T-helper 22 cell (primary cell): ENCODE measurements around the gene PAPSS1.

ENCODE experiments used
- DNase-seq: peaks from one replicate; pipeline ENCODE4 v3.0.0-alpha.2; 2020; ENCODE audit warnings: low read depth

PAPSS1 gene

GRCh38 chr4:107629318-107629717 lies 90.7 kb downstream of the PAPSS1 start:
- DNase-seq, result no peak

- DNase-seq, result no peak
Measured at GRCh38 chr4:107625391-107625902, 94.6 kb downstream of the PAPSS1 start.

- no peak for DNase-seq
Measured at GRCh38 chr4:107624024-107624423, 96.0 kb downstream of the PAPSS1 start.

DNA sequence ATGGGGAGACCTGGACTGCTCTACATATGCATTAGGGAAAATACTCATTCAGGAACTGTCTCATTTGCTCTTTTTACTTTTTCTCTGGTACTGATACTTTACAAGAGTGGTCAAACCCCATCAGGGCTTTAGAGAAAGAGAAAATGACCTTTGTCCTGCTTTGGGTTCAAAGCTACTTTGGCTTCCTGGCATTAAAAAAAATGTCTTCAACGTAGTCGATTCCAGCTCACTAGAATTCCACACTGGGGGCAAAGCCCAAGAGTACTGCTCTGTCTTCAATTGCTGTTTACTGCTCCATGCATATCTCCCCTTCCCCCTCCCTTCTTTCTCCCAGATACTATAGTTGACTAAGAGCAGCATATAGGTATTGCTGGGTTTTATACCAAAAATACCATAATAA lies 98.0 kb downstream of the PAPSS1 start:
- no peak for DNase-seq

DNA sequence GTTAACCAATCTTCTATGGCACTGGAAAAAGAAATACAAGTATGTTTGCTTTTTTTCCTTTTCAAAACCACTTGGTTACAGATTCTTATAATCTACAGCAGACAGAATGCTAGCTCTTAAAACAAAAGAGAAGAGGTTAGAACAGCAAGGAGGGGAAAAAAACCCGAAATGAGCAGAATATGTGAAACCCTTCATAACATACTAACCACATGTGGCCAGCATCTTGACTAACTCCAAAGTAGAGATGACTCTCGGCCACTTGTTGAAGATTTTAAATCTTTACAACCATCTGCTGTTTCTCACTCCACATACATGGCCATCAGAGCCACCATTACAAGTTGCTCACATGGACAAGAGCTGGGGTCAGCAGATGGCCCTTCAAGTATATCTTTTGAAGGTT lies 100.3 kb downstream of the PAPSS1 start:
- DNase-seq, result no peak

DNA sequence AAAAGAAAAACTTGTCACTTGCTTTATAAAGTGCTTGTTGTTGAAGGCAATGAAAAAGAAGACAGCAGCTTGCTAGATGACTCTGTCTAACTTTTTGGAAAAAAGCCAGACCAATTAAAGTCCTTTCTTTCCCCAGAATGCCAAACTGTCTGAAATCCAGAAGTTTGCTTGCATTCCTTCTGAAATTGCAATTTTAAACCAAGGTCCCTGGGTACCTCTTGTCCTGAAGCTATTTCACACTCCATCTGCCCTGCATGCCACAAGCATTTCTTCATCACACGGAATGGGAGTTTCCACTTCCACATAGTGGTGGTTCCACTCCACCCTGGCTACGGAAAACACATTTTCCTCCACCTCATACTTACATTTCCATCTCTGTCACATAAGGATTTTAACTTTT lies 101.0 kb downstream of the PAPSS1 start:
- no peak for DNase-seq

GRCh38 chr4:107618656-107619055 lies 101.4 kb downstream of the PAPSS1 start:
- DNase-seq, result no peak

GRCh38 chr4:107616838-107617389 lies 103.1 kb downstream of the PAPSS1 start:
- no peak for DNase-seq

GRCh38 chr4:107615809-107616208 lies 104.2 kb downstream of the PAPSS1 start:
- DNase-seq, result no peak

DNA sequence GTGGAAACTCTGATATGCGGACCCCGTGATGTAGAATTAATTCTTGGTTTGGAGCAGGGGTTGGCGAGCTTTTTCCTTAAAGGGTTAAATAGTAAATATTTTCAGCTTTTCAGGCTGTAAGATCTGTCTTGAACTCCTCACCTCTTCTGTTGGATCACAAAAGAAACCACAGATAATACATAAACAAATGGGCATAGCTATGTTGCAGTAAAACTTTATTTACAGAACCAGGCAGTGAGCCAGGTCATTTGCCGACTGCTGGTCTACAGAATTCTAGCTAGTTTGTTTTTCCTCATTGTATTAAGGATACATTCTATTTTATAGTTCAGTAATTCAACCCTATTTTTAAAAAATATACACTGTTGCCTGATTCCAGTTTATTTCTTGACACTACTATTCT lies 116.6 kb downstream of the PAPSS1 start:
- no peak for DNase-seq

DNA sequence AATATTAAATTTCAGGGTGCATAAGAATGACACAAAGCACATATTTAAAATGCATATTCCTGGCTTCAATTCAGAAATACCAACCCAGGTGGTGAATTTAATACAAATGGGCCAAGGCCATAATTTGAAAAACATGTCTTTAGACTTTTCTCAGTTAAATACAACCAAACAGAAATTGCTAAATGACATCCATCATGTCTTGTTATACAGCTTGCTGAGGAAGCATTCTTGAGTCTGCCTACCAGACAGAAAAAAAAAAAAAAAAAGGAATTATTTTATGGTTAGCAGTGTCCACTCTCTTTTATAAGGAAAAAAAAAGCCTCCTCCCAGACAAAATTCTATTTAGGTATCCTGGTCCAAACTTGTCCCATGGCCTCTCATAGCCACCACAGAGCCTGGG lies 119.1 kb downstream of the PAPSS1 start:
- DNase-seq, result no peak

DNA sequence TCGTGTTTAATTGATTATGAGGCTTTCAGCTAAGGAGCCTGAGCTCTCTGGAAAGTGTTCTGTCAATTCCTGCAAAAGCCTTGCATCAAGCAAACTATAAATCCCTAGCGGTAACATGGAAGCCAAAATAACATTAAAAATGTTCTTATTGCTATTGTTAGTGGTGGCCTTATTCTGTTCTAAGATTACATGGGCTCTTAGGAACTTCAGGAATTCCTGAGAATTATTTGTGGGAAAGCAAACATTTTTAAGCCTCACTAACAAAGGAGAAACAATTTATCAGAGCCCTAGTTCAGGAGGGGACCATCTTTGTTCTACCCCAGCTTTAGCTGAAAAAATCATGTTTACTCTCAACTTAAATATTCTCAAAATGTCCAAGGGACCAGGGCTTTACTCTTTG lies 119.6 kb downstream of the PAPSS1 start:
- no peak for DNase-seq

DNA sequence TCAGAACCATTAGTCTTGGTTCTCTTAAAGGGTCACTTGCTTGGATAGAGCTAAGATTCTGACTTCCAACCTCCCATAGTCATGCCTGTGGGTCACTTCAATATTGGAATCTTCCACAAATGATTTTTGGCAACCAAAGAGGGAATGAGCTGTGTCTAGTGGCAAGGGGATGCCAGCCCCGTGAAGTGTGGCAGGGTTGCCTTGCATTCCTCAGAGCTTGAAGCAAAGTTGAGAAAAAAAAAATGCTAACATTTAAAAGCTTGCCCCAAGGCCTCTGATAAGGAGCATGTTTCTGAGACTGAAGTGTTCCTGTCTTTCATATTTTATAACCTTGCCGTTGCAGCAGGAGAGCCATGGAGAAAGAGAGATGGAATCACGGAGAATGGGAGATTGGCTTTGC lies 120.2 kb downstream of the PAPSS1 start:
- no peak for DNase-seq

DNA sequence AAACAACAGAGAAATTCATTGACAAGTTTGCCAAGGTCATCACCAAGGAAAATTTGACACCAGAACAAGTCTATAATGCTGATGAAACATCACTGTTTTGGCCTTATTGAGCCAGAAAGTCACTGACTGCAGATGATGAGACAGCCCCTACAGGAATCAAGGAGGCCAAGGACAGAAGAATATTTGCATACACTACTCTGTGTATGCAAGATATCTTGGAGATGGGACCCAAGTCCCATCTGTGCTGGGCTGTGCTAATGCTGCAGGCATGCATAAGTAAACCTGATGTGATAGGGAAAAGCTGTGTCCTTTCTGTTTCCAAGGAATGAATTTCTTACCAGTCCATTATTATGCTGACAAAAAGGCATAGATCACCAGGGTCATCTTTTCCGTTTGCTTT lies 126.8 kb downstream of the PAPSS1 start:
- DNase-seq, result no peak

DNA sequence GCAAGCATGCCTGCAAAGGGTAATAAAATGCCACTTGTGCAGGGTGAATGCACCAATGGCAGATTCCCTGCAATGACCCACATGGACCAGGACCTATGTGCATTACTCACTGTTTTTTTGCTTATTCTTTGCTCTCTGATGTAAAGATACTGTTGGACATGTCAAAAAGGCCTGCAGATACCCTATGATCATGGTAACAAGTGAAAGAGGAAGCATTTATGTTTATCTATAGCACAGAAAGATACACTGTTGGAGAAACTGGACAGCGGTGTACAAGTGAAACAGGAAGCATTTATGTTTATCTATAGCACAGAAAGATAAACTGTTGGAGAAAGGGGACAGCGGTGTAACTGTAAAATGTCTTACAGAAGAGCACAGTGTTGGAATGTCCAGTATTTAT lies 127.5 kb downstream of the PAPSS1 start:
- no peak for DNase-seq

DNA sequence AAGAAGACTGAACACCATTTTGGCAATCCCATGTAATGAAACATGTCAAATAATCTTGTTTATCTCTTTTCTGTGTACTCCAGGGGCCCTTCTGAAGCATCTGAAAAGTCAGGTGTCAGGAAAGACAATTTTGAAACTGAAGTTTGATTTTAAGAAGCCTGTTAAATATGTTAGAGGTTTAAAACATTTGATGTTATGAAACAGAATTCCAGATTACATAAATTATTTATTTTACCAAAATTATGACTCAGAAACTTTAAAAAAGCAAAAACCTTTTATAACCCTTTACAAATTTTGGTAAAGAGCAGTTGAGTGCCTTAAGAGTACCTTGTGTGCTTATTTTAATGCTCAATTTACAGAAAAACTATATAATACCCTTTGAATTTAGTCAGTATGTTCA lies 130.8 kb downstream of the PAPSS1 start:
- DNase-seq, result no peak

GRCh38 chr4:107586371-107586770 lies 133.7 kb downstream of the PAPSS1 start:
- no peak for DNase-seq

DNA sequence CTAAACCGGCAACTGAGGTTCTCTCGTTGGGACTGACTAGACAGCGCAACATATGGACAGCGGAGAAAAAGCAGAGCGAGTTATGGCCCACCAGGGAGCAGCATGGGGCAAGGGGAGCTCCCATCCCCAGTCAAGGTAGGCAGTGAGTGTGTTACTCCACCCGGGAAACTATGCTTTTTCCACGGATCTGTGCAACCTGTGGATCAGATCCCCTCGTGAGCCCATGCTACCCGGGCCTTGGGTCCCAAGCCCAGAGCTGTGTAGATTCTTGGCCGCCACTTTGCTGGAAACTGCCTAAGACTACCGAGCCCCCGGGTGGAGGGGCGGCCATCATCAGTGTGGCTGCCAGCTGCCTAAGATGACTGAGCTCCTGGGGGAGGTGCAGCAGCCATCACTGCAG lies 140.9 kb downstream of the PAPSS1 start:
- DNase-seq, result no peak

- DNase-seq, result no peak
Measured at GRCh38 chr4:107578321-107578720, 141.7 kb downstream of the PAPSS1 start.

DNA sequence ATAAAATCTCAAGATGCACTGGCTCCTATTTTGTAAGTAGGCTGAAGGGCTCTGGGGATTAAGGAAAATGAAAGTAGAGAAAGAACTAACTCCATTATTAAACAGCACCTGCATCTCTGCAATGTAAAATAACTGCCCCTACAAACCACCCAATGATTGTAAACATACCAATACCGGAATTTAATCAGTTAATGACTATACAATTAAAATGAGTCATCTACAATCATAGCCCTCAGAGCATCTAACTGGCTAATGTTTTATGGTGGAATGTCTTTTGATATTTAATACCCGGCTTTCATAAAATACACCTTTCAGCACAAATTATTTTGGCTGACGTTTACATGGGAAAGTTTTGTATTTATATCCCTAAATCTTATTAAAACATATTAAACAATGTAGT lies 142.3 kb downstream of the PAPSS1 start:
- DNase-seq, result no peak

GRCh38 chr4:107575243-107575642 lies 144.8 kb downstream of the PAPSS1 start:
- no peak for DNase-seq

- DNase-seq, result no peak
Measured at GRCh38 chr4:107572281-107572680, 147.8 kb downstream of the PAPSS1 start.

DNA sequence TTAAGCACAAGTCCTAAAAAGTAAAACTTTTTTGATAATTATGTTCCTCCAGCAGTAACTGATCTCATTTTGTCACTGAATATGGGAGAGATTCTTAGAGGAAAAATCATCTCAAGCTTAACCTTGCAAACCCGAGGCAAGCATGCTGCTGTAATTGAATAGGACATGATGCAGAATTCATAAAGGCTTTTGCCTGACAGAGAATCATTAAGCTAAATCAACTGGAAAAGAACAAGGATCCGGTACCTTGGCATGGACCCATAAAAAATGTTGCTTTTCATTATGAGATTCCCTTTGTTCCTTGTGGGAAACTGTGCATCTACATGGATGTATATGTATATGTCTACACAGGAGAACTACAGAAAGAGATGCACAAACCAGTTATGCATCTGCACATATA lies 149.1 kb downstream of the PAPSS1 start:
- DNase-seq, result no peak

GRCh38 chr4:107564326-107564725 lies 155.7 kb downstream of the PAPSS1 start:
- no peak for DNase-seq
